Activated naive CD8-positive, alpha-beta T cell treated with anti-CD3 and anti-CD28 coated beads, Interleukin-2, amount 50 U/mL, for 16 hours (primary cell): ENCODE results near the gene GBX1.

Source experiments
- DNase-seq: peaks from one replicate; pipeline ENCODE4 v3.0.0-alpha.2; 2020; ENCODE audit warnings: low read depth, low spot score

GBX1 gene

GRCh38 chr7:151193203-151193978, 25.9 kb upstream of the GBX1 start:
- no peak for DNase-seq

DNA sequence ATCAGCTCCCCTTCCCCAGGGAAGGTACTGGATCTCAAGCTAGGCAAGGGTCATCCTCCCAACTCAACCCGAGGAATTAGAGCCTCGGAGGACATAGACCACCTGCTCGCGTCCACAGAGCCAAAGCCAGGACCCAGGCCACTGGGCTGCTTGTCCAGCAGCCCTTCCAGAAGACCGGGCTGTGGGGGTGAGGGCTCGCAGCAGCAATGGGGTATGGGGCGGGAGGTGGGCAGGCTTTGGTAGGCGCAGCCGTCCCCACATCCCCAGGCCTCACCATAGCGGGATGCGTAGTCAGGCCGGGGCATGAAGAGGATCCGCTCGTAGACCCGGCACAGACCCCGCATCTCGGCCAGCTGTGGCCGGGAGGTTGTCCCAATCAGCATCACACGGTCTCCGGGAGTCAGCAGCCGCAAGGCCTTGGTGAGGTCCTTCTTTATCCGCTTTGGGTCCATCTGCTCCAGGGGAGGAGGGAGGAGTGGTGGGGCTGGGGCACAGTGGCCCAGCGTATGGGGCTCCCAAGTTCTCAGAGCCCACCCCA, 24.6 kb upstream of the GBX1 start:
- DNase-seq = no peak

- no peak for DNase-seq
Measured at GRCh38 chr7:151191544-151191943, 24.1 kb upstream of the GBX1 start.

- DNase-seq = no peak
Measured at GRCh38 chr7:151189038-151189437, 21.5 kb upstream of the GBX1 start.

- no peak for DNase-seq
Measured at GRCh38 chr7:151188252-151188542, 20.7 kb upstream of the GBX1 start.

GRCh38 chr7:151187409-151188251, 20.1 kb upstream of the GBX1 start:
- no peak for DNase-seq

DNA sequence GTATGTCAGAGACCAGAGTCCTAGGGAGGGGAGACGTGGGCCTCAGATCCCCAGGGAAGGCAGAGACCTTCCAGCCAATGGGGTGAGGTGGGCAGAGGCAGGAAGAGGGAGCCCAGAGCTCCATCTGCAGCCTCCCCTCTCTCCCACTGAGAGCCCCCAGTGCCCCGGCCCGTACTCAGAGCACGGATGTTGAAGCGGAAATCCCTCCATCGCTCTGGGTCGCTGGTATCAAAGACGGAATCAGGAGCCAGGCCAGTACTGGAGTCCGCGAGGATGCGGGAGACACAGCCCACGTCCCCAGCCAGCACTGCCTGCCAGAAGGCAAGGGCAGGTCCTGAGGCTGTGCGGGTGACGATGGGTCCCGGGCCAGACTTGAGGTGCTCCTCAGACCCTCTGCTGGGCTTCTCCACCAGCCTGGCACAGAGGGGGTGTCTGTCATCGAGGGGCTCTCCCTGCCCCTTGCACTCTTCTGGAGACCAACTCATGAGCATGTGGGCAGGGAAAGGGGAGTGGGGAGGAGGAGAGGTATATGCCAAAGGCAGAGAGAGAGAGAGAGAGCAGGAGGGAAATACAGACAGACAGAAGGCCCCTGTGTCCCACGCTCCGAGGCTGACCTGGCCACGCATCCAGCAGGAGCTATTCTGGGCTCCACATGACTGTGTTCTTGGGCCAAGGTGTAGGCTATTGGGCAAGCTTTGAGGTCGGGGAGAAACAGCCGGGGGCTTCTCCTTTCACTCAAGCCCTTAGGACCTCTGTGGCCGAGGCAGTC, 19.3 kb upstream of the GBX1 start, which contains the start of gene ASB10:
TSS of gene ASB10 (minus strand) at position 611 of the 769 bp plus-strand sequence. CDS start at position 491, 120 bp downstream.
- no peak for DNase-seq

- no peak for DNase-seq
Measured at GRCh38 chr7:151185762-151186639, 18.5 kb upstream of the GBX1 start.

- no peak for DNase-seq
Measured at GRCh38 chr7:151181011-151181431, 13.5 kb upstream of the GBX1 start.

- no peak for DNase-seq
Measured at GRCh38 chr7:151179946-151180345, 12.5 kb upstream of the GBX1 start.

DNA sequence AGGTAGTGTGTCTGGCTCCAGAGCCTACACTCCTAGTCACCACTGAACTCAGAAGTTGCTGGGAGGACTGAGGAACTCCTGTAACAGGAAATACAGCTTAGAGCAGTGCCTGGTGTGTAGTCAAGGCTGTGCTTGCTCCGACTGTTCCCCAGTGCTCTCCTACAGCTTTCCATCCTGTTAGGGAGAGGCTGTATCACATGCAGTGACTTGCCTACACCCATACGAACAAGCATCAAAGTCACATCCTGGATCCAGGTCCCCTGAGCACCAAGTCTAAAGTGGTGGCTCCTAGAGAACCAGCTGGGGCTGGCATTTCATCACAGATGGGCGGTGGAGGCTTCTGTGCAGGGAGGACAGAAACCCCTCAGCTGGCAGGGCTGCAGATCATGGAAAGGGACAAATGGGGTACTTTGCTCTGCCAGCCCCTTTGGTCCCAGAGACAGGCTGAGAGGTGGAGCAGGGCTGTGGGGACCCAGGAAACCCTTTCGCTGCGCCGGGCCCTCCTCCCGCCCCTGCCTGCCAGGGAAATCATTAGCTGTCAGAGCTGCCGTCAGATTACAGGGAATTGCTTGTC, 11.9 kb upstream of the GBX1 start:
- no peak for DNase-seq

GRCh38 chr7:151178831-151179230, 11.3 kb upstream of the GBX1 start:
- DNase-seq = no peak

- no peak for DNase-seq
Measured at GRCh38 chr7:151178236-151178635, 10.7 kb upstream of the GBX1 start.

DNA sequence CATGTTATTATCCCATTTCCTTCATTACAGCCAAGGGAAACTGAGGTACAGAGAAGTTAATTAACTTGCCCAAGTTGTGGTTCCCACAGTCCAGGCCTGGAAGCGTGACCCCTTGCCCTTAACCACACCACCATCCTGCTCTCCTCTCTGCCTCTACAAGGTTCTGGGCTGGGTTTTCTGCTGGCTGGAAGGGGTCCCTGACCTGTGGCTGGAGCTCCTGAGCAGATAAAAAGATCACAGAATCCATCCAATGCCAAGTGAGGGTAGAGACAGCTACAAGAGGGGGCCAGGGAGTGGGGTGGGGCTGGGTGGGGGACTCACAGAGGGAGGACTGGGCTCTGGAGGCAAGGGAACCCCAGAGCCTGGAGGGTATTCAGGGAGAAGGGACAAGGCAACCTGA, 9.8 kb upstream of the GBX1 start:
- no peak for DNase-seq

- DNase-seq = no peak
Measured at GRCh38 chr7:151176401-151176800, 8.9 kb upstream of the GBX1 start.

DNA sequence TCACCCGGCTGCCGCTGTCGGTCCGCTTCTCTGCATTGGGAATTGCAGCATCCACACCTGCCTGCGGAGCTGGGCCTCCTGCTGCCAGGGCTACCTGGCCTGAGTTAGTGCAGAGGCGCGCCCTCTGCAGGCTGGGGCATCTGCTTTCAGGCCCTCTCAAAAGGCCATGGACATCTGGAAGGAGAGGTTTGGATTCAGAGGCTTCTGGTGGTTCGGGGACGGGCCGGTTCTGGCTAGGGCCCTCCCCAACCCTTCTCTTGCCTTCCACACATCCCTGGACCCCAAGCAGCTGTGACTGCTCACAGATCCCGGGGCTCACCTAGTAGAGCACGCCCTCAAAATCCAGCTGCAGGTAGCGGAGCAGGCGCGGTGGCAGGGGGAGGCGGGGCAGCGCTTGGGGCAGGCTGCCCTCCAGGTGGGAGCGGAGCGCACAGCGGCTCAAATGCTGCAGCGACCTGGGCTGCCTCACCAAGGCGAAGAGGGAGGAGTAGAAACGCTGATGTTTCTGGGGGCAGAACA, 8.4 kb upstream of the GBX1 start:
- no peak for DNase-seq

- DNase-seq = no peak
Measured at GRCh38 chr7:151175047-151175792, 7.7 kb upstream of the GBX1 start.

- no peak for DNase-seq
Measured at GRCh38 chr7:151174246-151175046, 7.0 kb upstream of the GBX1 start.
